Upper lobe of left lung (tissue), 6 donors: ENCODE data around the gene INPP4B. TPM values are rescaled to one million over a fixed set of nuclear protein-coding genes. Genes with fewer than 3 reads are reported as not detected.
"Not testable (repeated sequence)": the region's sequence is repeated elsewhere in the genome, so short reads cannot be mapped to it uniquely, and the experiment has no call there.

ENCODE experiments used
- ATAC-seq, 2 donors: fragments of 200-7000 bp; cut with Tn5 transposase; one replicate each; pipeline ENCODE4 v1.9.1; 2022; ENCODE audit warnings: mild to moderate bottlenecking in 2 of 2, moderate library complexity in 2 of 2; ENCODE audit not compliant: low FRiP score in 2 of 2
- DNase-seq, 2 donors: peaks; one replicate each; pipeline ENCODE4 v3.0.0-alpha.2; 2019 to 2020
- H3K27ac ChIP-seq, 4 donors: fragments of 200-600 bp; sonication (generic); one replicate each; pipeline ENCODE4 v1.5.1; 2016 to 2019
- H3K27me3 ChIP-seq, 4 donors: fragments of 200-600 bp; sonication (generic); one replicate each; pipeline ENCODE4 v1.5.1; 2017 to 2019
- H3K36me3 ChIP-seq, 4 donors: fragments of 200-600 bp; sonication (generic); one replicate each; pipeline ENCODE4 v1.5.1; 2016 to 2019
- H3K4me1 ChIP-seq, 4 donors: fragments of 200-600 bp; sonication (generic); one replicate each; pipeline ENCODE4 v1.5.1; 2018 to 2019
- H3K4me3 ChIP-seq, 4 donors: fragments of 200-600 bp; sonication (generic); one replicate each; pipeline ENCODE4 v1.5.1; 2017 to 2019; ENCODE audit warnings: mild to moderate bottlenecking in 2 of 4, moderate library complexity in 1 of 4
- H3K9me3 ChIP-seq, 4 donors: fragments of 200-600 bp; sonication (generic); one replicate each; pipeline ENCODE4 v1.5.1; 2018 to 2019
- EP300 ChIP-seq, 4 donors: sonication (generic); formaldehyde crosslinking; IDR thresholded peaks; one replicate each; pipeline ENCODE4 v1.5.1; 2017; ENCODE audit warnings: antibody characterized with exemption in 4 of 4, control low read depth in 2 of 4
- POLR2A ChIP-seq, 4 donors: fragments of 450-650 bp; IDR thresholded peaks; one replicate each; pipeline ENCODE4 v1.5.1; 2016 to 2017; ENCODE audit warnings: antibody characterized with exemption in 4 of 4, mild to moderate bottlenecking in 2 of 4
- POLR2AphosphoS5 ChIP-seq, 2 donors: sonication (generic); formaldehyde crosslinking; IDR thresholded peaks; one replicate each; pipeline ENCODE4 v1.5.1; 2017; ENCODE audit warnings: antibody characterized with exemption in 2 of 2
- WGBS, 2 donors: methylation state at CpG; one replicate each; pipeline ENCODE4 v1.1.5; 2017 to 2018; 5-methylcytosine and 5-hydroxymethylcytosine counted together
- total RNA-seq, 6 donors: library from RNA; depleted of rRNA in 4 of 6; stranded (reverse); fragments of >200 nt in 4 of 6; gene quantifications; one replicate each; pipeline versions ENCODE4 v1.1.0 to v1.2.1, GENCODE V29; 2016 to 2021
- TF ChIP-seq, protein P1 (sequence below), 6 experiments: fragments of 450-650 bp in 4 of 6; fragments of 200-600 bp in 2 of 6; sonication (generic) in 2 of 6; IDR thresholded peaks; one replicate each; pipeline ENCODE4 v1.5.1; 2016 to 2019; ENCODE audit warnings: antibody characterized with exemption in 6 of 6
- donor health status: DM: no; HTN: no; CAD: no; lungs with moderate emphysema.
- donor health status: DM: no; HTN: yes; CAD: no; lungs with severe emphysema.

Gene INPP4B
- total RNA-seq, 6 donors from 2014 or later = 4.7 to 31.4 (median 10.4) TPM

DNA sequence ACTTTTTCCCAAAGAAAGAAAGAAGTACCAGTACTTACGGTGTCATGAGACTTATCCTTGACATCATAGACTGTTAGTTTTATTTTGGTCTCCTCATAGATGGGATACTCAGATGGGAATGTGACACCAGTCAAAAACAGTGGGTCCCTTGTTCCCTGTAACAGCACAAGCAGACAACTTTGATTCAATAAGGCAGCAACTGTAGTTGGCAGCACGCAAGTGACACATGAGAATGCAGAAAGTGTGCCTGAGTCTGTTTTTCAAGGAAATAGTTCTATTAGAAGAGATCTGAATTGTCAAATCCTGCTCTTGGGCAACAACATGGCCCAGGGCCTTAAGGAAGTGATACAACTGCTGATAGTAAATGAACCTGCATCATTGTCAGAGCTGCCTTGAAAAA is 443.2 kb downstream of the INPP4B start:
- DNase-seq (no peak), ATAC-seq (no peak)
- no peak for TF ChIP-seq EP300 (IDR thresholded peaks at IDR 0.05)
- TF ChIP-seq, protein P1, sequence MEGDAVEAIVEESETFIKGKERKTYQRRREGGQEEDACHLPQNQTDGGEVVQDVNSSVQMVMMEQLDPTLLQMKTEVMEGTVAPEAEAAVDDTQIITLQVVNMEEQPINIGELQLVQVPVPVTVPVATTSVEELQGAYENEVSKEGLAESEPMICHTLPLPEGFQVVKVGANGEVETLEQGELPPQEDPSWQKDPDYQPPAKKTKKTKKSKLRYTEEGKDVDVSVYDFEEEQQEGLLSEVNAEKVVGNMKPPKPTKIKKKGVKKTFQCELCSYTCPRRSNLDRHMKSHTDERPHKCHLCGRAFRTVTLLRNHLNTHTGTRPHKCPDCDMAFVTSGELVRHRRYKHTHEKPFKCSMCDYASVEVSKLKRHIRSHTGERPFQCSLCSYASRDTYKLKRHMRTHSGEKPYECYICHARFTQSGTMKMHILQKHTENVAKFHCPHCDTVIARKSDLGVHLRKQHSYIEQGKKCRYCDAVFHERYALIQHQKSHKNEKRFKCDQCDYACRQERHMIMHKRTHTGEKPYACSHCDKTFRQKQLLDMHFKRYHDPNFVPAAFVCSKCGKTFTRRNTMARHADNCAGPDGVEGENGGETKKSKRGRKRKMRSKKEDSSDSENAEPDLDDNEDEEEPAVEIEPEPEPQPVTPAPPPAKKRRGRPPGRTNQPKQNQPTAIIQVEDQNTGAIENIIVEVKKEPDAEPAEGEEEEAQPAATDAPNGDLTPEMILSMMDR (IDR thresholded peaks at IDR 0.05) = no peak
- no peak for TF ChIP-seq POLR2A (IDR thresholded peaks at IDR 0.05)
- no peak for TF ChIP-seq POLR2AphosphoS5 (IDR thresholded peaks at IDR 0.05)
- Histone ChIP-seq H3K4me1 (peaks cover 7 to 28% (median 10%) of the 10 kb centered on the region in 4 donors), H3K36me3 (no peaks in the 10 kb centered on the region), H3K9me3 (no peaks in the 10 kb centered on the region), H3K27me3 (no peaks in the 10 kb centered on the region), H3K27ac (peak overlapping the region in 2 of 4 donors; percentile 35 to 36), H3K4me3 (peak overlapping the region in 1 of 4 donors; percentile 22)
- 66 to 71% methylated on average over 2 of the region's 2 CpGs for WGBS, 2 donors

DNA sequence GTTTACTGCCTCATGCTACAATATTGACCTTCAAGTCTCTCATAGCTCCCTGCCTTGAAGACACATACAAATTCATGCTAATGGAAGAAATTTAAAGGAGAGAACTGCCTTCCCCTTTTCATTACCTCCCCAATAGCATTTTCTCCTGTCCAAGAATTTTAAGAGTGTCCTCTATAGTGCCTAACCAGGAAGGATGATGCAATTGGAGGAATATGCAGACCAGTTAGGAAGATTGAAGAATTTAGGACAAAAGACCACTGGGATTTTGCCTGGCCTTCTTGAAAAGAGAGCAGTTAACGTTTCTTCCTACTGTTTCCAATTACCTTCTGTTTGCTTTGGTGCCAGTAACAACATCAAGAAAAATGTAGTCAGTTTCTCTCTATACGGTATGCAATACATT is 443.9 kb downstream of the INPP4B start:
- ATAC-seq (no peak), DNase-seq (no peak)
- no peak overlapping the region for H3K4me3 ChIP-seq
- H3K36me3 ChIP-seq = no peaks in the 10 kb centered on the region
- WGBS, 2 donors = 56 to 60% methylated on average over 2 of the region's 2 CpGs
- TF ChIP-seq POLR2A (IDR thresholded peaks at IDR 0.05) (no peak), EP300 (IDR thresholded peaks at IDR 0.05) (no peak), POLR2AphosphoS5 (IDR thresholded peaks at IDR 0.05) (no peak)
- TF ChIP-seq, protein P1 (IDR thresholded peaks at IDR 0.05) = no peak
- H3K27me3 ChIP-seq = no peaks in the 10 kb centered on the region
- no peaks in the 10 kb centered on the region for H3K9me3 ChIP-seq
- peak overlapping the region in 2 of 4 donors; percentile 35 to 36 for H3K27ac ChIP-seq
- H3K4me1 ChIP-seq = peaks cover 7 to 28% (median 10%) of the 10 kb centered on the region in 4 donors

DNA sequence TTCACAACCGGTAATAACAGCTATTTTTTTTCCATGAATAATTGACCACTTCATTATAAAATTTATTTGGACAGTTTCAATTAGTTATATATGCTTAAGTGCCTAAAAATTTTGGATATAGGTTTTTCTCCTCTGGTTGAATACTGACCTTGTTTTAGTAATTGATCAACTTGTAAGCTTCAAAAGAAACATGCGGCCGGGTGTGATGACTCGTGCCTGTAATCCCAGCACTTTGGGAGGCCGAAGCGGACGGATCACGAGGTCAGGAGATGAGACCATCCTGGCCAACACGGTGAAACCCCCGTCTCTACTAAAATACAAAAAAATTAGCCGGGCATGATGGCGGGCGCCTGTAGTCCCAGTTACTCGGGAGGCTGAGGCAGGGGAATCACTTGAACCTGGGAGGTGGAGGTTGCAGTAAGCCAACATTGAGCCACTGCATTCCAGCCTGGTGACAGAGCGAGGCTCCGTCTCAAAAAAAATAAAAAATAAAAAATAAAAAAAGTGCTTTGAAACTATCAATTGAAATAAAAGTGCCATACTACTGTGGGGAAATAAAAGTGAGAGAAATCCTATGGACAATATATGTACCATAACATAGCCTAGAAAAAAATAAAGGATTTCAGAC is 448.6 kb downstream of the INPP4B start:
- not testable (repeated sequence) for H3K4me3 ChIP-seq, H3K27ac ChIP-seq, ATAC-seq, H3K4me1 ChIP-seq, H3K27me3 ChIP-seq, H3K9me3 ChIP-seq, H3K36me3 ChIP-seq, DNase-seq
- WGBS, 2 donors = 91 to 97% methylated on average over 16 of the region's 16 CpGs

DNA sequence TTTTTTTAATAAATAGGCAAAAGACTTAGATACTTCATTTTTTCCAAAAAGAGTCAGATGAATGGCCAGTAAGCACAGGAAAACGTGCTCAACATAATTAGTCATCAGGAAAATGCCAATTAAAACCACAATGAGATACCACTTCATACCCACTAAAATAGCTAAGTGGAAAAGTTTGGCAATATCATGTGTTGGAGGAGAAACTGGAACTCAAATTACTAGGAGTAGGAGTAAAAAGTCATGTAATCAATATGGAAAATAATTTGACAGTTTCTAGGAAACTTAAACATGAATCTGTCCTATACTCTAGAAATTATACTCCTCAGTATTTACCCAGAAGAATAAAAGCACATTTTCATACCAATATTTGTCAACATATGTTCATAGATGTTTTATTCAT is 449.8 kb downstream of the INPP4B start:
- DNase-seq (no peak), ATAC-seq (no peak)
- Histone ChIP-seq H3K4me1 (no peaks in the 10 kb centered on the region), H3K27me3 (no peaks in the 10 kb centered on the region), H3K27ac (no peak overlapping the region), H3K9me3 (no peaks in the 10 kb centered on the region), H3K36me3 (no peaks in the 10 kb centered on the region), H3K4me3 (no peak overlapping the region)
- 20 to 30% methylated on average over 1 of the region's 1 CpG for WGBS, 2 donors
- TF ChIP-seq POLR2AphosphoS5 (IDR thresholded peaks at IDR 0.05) = no peak

DNA sequence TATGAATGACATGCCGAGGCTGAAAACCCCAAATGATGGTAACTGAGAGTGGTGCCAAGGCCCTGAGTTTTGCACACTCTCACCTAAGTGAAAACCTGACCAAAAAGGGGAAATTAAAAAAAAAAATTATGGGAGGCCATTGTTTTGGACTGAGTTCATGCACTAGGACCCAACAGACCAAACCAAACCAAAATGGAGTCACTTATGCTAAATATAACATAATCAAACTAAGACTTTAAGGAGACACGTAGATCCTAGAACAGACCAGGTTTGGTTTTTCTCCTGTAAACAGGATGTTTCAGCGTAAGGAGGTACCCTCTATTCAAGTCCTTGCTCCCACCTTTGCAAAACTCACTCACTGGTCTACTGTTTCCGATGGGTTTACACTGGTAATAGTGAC is 453.0 kb downstream of the INPP4B start:
- Histone ChIP-seq H3K36me3 (no peaks in the 10 kb centered on the region), H3K4me1 (no peaks in the 10 kb centered on the region), H3K27me3 (no peaks in the 10 kb centered on the region), H3K4me3 (no peak overlapping the region), H3K27ac (no peak overlapping the region), H3K9me3 (no peaks in the 10 kb centered on the region)
- WGBS, 2 donors = 71 to 83% methylated on average over 4 of the region's 4 CpGs
- DNase-seq (no peak), ATAC-seq (no peak)
- TF ChIP-seq POLR2A (IDR thresholded peaks at IDR 0.05) = no peak
- no peak for TF ChIP-seq EP300 (IDR thresholded peaks at IDR 0.05)
- no peak for TF ChIP-seq POLR2AphosphoS5 (IDR thresholded peaks at IDR 0.05)
- TF ChIP-seq, protein P1 (IDR thresholded peaks at IDR 0.05) = no peak

DNA sequence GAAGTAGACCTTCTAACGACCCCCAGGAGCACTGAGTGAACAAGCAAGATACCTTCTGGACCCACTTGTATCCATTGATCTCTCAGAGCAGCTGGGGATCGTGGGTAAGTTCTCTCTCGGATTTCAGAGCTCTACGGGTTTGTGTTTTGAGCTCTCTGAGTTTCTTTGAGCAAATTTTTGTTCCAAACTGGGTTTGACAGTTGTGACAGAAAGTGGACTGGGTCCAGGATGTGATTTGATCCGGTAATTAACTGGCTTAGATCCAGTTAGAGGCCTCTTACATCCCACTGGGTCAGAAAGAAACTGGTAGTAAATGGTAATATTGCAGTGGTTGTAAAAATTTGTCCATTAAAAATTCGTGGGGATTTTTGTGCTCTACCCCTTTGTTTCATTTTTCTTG is 459.2 kb downstream of the INPP4B start:
- H3K27ac ChIP-seq = no peak overlapping the region
- H3K27me3 ChIP-seq = no peaks in the 10 kb centered on the region
- H3K36me3 ChIP-seq = no peaks in the 10 kb centered on the region
- H3K9me3 ChIP-seq = no peaks in the 10 kb centered on the region
- no peak for ATAC-seq
- 73 to 83% methylated on average over 6 of the region's 6 CpGs for WGBS, 2 donors
- DNase-seq = no peak
- TF ChIP-seq, protein P1 (IDR thresholded peaks at IDR 0.05) = no peak
- no peak for TF ChIP-seq POLR2AphosphoS5 (IDR thresholded peaks at IDR 0.05)
- no peak for TF ChIP-seq POLR2A (IDR thresholded peaks at IDR 0.05)
- no peak for TF ChIP-seq EP300 (IDR thresholded peaks at IDR 0.05)
- no peak overlapping the region for H3K4me3 ChIP-seq
- no peaks in the 10 kb centered on the region for H3K4me1 ChIP-seq
